Smooth muscle cell of trachea (primary cell): Measurements from ENCODE around the gene WDR35. TPM values are rescaled to one million over a fixed set of nuclear protein-coding genes. Genes with fewer than 3 reads are reported as not detected.

Source experiments
- total RNA-seq: library from RNA; depleted of rRNA; stranded (reverse); fragments of >200 nt; gene quantifications from 2 replicates; pipeline ENCODE4 v1.2.1, GENCODE V29; 2014

Gene WDR35
- total RNA-seq, result 13.2 and 20.4 TPM in 2 replicates

DNA sequence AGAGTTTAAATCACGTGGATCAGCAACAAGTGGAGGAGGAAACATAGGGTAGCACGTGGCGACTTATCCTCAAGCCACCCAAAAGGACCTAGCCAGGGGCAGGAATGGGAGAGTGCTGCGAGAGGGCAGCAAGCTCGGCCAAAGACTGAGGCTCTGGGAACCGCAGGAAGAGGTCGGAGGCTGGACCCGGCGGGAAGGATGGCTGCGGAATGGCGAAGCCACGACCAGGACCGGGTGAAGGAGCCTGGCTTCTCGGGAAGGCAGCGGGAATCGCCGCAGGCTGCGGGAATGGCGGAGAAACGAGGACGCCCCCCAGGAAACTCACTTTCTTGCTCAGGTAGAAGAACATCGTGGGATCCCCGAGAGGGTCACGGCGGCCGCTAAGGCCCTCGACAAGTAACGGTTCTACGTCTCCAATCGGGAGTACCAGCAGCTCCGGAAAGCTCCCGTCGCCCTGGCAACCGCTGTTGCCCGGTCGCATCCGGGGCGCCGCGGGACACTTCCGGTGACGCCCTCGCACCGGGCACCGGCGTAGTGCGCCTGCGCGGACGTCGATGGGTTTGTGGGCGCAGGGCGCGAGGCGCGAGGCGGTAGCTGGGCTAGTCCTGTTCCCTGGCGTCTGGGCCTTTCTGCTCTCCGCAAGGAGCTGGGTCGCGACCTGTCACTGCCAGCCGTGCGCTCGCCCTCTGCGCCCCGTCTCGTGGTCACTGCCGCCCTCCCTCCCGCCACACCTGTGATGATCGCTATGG lies at the start of gene WDR35:
Gene WDR35, minus strand, starts transcription at position 439 of the 749 bp plus-strand sequence. Its CDS starts 90 bp downstream, at position 349.

DNA sequence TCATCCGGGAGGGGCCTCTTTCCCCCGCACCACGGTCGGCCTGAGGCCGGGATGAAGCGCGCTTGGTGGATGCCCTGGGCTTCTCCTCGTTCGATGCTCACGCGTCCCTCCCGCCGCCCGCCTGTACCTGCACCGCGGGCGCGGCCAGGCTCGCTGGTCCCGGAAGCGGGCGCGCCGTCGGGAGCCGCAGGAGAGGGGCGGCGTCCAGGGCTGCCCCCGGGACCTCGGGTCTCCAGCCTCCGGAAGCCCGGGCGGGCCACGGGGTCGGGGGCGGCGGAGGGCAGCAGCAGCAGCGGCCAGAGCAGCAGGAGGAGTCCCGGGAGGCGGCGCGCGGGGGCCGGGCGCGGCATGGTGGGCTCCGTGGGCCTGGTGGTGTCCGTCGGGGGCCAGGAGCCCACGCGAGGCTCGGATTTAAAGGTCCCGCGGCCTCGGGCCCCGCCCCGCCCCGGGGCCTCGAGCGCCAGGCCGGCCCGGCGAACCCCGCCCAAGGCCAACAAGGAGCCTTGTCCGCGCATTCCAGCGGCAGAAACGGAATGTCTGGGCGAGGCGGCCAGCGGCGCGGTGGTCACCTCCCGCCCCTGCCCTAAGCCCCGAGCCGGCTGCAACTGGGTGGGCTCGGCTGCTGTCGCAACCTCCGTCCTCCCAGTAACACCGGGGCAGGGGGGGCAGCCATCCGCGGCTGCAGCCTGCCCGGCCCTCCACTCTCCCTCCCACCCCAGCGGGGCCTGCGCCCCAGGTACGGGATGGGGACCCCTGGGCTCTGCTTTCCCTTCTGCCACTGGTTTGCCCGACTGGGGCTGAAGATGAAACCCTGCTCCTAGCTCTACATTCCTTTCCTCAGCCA lies 22.6 kb upstream of the WDR35 start, which contains the start of gene MATN3:
Gene MATN3, minus strand, starts transcription at position 387 of the 844 bp plus-strand sequence. Its CDS starts 37 bp downstream, at position 350.

GRCh38 chr2:19901442-19902215 lies 88.3 kb downstream of the WDR35 start, which contains the start of gene TTC32:
Gene TTC32 (minus strand): TSS chr2:19901983. CDS start chr2:19901854, 129 bp downstream.

Other genes with a start within 250 kb of the WDR35 start
- 8.3 and 14.8 TPM in 2 replicates for gene TTC32, start 88.1 kb downstream of the WDR35 start, total RNA-seq
- 0.99 and 1.9 TPM in 2 replicates for gene MATN3, start 22.6 kb upstream of the WDR35 start, total RNA-seq
- 181 and 242 TPM in 2 replicates for gene LAPTM4A, start 61.5 kb upstream of the WDR35 start, total RNA-seq
- gene SDC1, start 235.0 kb upstream of the WDR35 start, total RNA-seq, result 57.6 and 63.1 TPM in 2 replicates